ENCODE data around the gene TMEM151A. TPM values are rescaled to one million over a fixed set of nuclear protein-coding genes. Genes with fewer than 3 reads are reported as not detected.
"Not testable (repeated sequence)": the region's sequence is repeated elsewhere in the genome, so short reads cannot be mapped to it uniquely, and the experiment has no call there.

TMEM151A gene
- total RNA-seq, 1 experiment from 2014 or later: not detected

- H3K27ac ChIP-seq (ENCODE audit: low read length): no peak overlapping the region
- no peaks in the 10 kb centered on the region for H3K9me2 ChIP-seq (replicated peaks; ENCODE audit: low read length)
- ATAC-seq (no peak), DNase-seq (no peak)
- no peak overlapping the region for H3K4me2 ChIP-seq (ENCODE audit: low read length)
- H3F3A ChIP-seq (ENCODE audit: low read length, unreplicated experiment): no peaks in the 10 kb centered on the region
- 0 out of 2 replicates have a peak, but pooled peaks cover 21% of the 10 kb centered on the region for H4K20me1 ChIP-seq (ENCODE audit: low read length)
- ChIA-PET POLR2A (ENCODE audit: unreplicated experiment) (no interaction called here), CTCF (no interaction called here)
- TF ChIP-seq EZH2 (IDR thresholded peaks at IDR 0.05; ENCODE audit: low read length, unreplicated experiment) (no peak), CTCF (conservative IDR thresholded peaks at IDR 0.05; ENCODE audit: low read depth, low read length) (no peak), EZH2phosphoT487 (IDR thresholded peaks at IDR 0.05; ENCODE audit: borderline replicate concordance, low read length) (no peak)
- H3K9ac ChIP-seq (ENCODE audit: low read length): no peak overlapping the region
- no peak overlapping the region for H3K4me3 ChIP-seq (ENCODE audit: low read length)
- BruUV-seq (replicated peaks): no TSS peak
- H3K27me3 ChIP-seq (ENCODE audit: low read length): no peaks in the 10 kb centered on the region
- intact Hi-C loops (cut with micrococcal nuclease): no loop called here
- no peak overlapping the region for H2AFZ ChIP-seq (ENCODE audit: low read length)
- peaks cover 37% of the 10 kb centered on the region; the same call in 1 of the 2 replicates for H3K36me3 ChIP-seq (ENCODE audit: low read depth, low read length)
- H3K79me2 ChIP-seq (ENCODE audit: low read length): peaks cover 18% of the 10 kb centered on the region
- H3K9me3 ChIP-seq (ENCODE audit: low read length): no peaks in the 10 kb centered on the region
- peaks cover 10% of the 10 kb centered on the region for H3K4me1 ChIP-seq (ENCODE audit: insufficient read depth, low read length)
Observed at GRCh38 chr11:66274219-66274618, 17.5 kb upstream of the TMEM151A start.

- no TSS peak for BruUV-seq (replicated peaks)
- CTCF ChIA-PET: no interaction called here
- no peak for DNase-seq
- intact Hi-C loops (cut with micrococcal nuclease): no loop called here
- POLR2A ChIA-PET (ENCODE audit: unreplicated experiment): no interaction called here
- H3F3A ChIP-seq (ENCODE audit: low read length, unreplicated experiment): no peaks in the 10 kb centered on the region
- H3K36me3 ChIP-seq (ENCODE audit: low read depth, low read length): peaks cover 37% of the 10 kb centered on the region; the same call in 1 of the 2 replicates
- H2AFZ ChIP-seq (ENCODE audit: low read length): no peak overlapping the region
- H3K9ac ChIP-seq (ENCODE audit: low read length): no peak overlapping the region
- H4K20me1 ChIP-seq (ENCODE audit: low read length): 0 out of 2 replicates have a peak, but pooled peaks cover 13% of the 10 kb centered on the region
- no peaks in the 10 kb centered on the region for H3K9me3 ChIP-seq (ENCODE audit: low read length)
- H3K4me3 ChIP-seq (ENCODE audit: low read length): no peak overlapping the region
- H3K27ac ChIP-seq (ENCODE audit: low read length): no peak overlapping the region
- no peaks in the 10 kb centered on the region for H3K9me2 ChIP-seq (replicated peaks; ENCODE audit: low read length)
- peaks cover 6% of the 10 kb centered on the region for H3K79me2 ChIP-seq (ENCODE audit: low read length)
- H3K4me1 ChIP-seq (ENCODE audit: insufficient read depth, low read length): 0 out of 2 replicates have a peak, but pooled peaks cover 2% of the 10 kb centered on the region
- no peak overlapping the region for H3K4me2 ChIP-seq (ENCODE audit: low read length)
- no peak for ATAC-seq
- no peak for TF ChIP-seq EZH2 (IDR thresholded peaks at IDR 0.05; ENCODE audit: low read length, unreplicated experiment)
- no peak for TF ChIP-seq CTCF (conservative IDR thresholded peaks at IDR 0.05; ENCODE audit: low read depth, low read length)
- no peak for TF ChIP-seq EZH2phosphoT487 (IDR thresholded peaks at IDR 0.05; ENCODE audit: borderline replicate concordance, low read length)
- no peaks in the 10 kb centered on the region for H3K27me3 ChIP-seq (ENCODE audit: low read length)
Observed at GRCh38 chr11:66275396-66275795, 16.3 kb upstream of the TMEM151A start.

GRCh38 chr11:66275984-66276612, 15.6 kb upstream of the TMEM151A start:
- Histone ChIP-seq H3K9ac (ENCODE audit: low read length) (no peak overlapping the region), H3K9me2 (replicated peaks; ENCODE audit: low read length) (no peaks in the 10 kb centered on the region), H3K9me3 (ENCODE audit: low read length) (no peaks in the 10 kb centered on the region), H3K27me3 (ENCODE audit: low read length) (no peaks in the 10 kb centered on the region), H3K79me2 (ENCODE audit: low read length) (no peaks in the 10 kb centered on the region; the same call in 1 of the 2 replicates), H3K4me3 (ENCODE audit: low read length) (no peak overlapping the region), H4K20me1 (ENCODE audit: low read length) (0 out of 2 replicates have a peak, but pooled peaks cover 13% of the 10 kb centered on the region), H3K4me2 (ENCODE audit: low read length) (no peak overlapping the region), H3K4me1 (ENCODE audit: insufficient read depth, low read length) (peaks cover 9% of the 10 kb centered on the region; the same call in 1 of the 2 replicates), H3F3A (ENCODE audit: low read length, unreplicated experiment) (no peaks in the 10 kb centered on the region), H3K27ac (ENCODE audit: low read length) (no peak overlapping the region), H3K36me3 (ENCODE audit: low read depth, low read length) (peaks cover 37% of the 10 kb centered on the region; the same call in 1 of the 2 replicates), H2AFZ (ENCODE audit: low read length) (no peak overlapping the region)
- intact Hi-C loops (cut with micrococcal nuclease): no loop called here
- CTCF ChIA-PET: no interaction called here
- ATAC-seq: no peak
- BruUV-seq (replicated peaks): no TSS peak
- DNase-seq: no peak
- TF ChIP-seq EZH2 (IDR thresholded peaks at IDR 0.05; ENCODE audit: low read length, unreplicated experiment): no peak
- TF ChIP-seq CTCF (conservative IDR thresholded peaks at IDR 0.05; ENCODE audit: low read depth, low read length): no peak
- no peak for TF ChIP-seq EZH2phosphoT487 (IDR thresholded peaks at IDR 0.05; ENCODE audit: borderline replicate concordance, low read length)
- POLR2A ChIA-PET (ENCODE audit: unreplicated experiment): no interaction called here

- H3K4me3 ChIP-seq (ENCODE audit: low read length); H3F3A ChIP-seq (ENCODE audit: low read length, unreplicated experiment); ATAC-seq; H3K27ac ChIP-seq (ENCODE audit: low read length); H3K27me3 ChIP-seq (ENCODE audit: low read length); H3K79me2 ChIP-seq (ENCODE audit: low read length); H3K9me3 ChIP-seq (ENCODE audit: low read length); H3K4me2 ChIP-seq (ENCODE audit: low read length); H3K4me1 ChIP-seq (ENCODE audit: insufficient read depth, low read length); DNase-seq; intact Hi-C loops (cut with micrococcal nuclease); H3K9ac ChIP-seq (ENCODE audit: low read length); H3K9me2 ChIP-seq (replicated peaks; ENCODE audit: low read length); BruUV-seq (replicated peaks); H2AFZ ChIP-seq (ENCODE audit: low read length): not testable (repeated sequence)
- ChIA-PET POLR2A (ENCODE audit: unreplicated experiment) (interaction anchor here (0.6 kb wide), 1 partner anchor 18 kb away, joined by 3 read pairs; no protein-coding TSS in a partner anchor), CTCF (interaction anchor here (0.6 kb wide), 1 partner anchor 254 kb away, joined by 3 read pairs; no protein-coding TSS in a partner anchor)
- 0 out of 2 replicates have a peak, but pooled peaks cover 13% of the 10 kb centered on the region for H4K20me1 ChIP-seq (ENCODE audit: low read length)
- H3K36me3 ChIP-seq (ENCODE audit: low read depth, low read length): peaks cover 37% of the 10 kb centered on the region; the same call in 1 of the 2 replicates
Observed at GRCh38 chr11:66276619-66277018, 15.1 kb upstream of the TMEM151A start.

Data from PC-3 (cell line).